CD4-positive, alpha-beta T cell treated with Interferon gamma for 1 hour (primary cell): ENCODE data around the gene AADACL4.
"Not testable (repeated sequence)": the region's sequence is repeated elsewhere in the genome, so short reads cannot be mapped to it uniquely, and the experiment has no call there.

ENCODE experiments used
- DNase-seq: peaks from one replicate; pipeline ENCODE4 v3.0.0-alpha.2; 2020

The AADACL4 gene

GRCh38 chr1:12630946-12631530, 12.8 kb upstream of the AADACL4 start:
- no peak for DNase-seq

- DNase-seq, result no peak
These were observed 12.3 kb upstream of the AADACL4 start for GRCh38 chr1:12631571-12631970.

GRCh38 chr1:12634156-12634555, 9.7 kb upstream of the AADACL4 start:
- no peak for DNase-seq

- no peak for DNase-seq
These were observed 9.1 kb upstream of the AADACL4 start for GRCh38 chr1:12634696-12635202.

- DNase-seq, result no peak
These were observed 7.6 kb upstream of the AADACL4 start for GRCh38 chr1:12636098-12636950.

GRCh38 chr1:12637693-12638092, 6.2 kb upstream of the AADACL4 start:
- DNase-seq, result no peak

- no peak for DNase-seq
These were observed 3.5 kb upstream of the AADACL4 start for GRCh38 chr1:12640237-12640957.

- DNase-seq, result no peak
These were observed 3.0 kb upstream of the AADACL4 start for GRCh38 chr1:12640958-12641272.

- no peak for DNase-seq
These were observed 806 bp upstream of the AADACL4 start for GRCh38 chr1:12643079-12643478.

GRCh38 chr1:12644237-12644636, 352 bp downstream of the AADACL4 start:
- DNase-seq, result no peak

- DNase-seq, result no peak
These were observed 944 bp downstream of the AADACL4 start for GRCh38 chr1:12644829-12645228.

- DNase-seq, result not testable (repeated sequence)
These were observed 1.5 kb downstream of the AADACL4 start for GRCh38 chr1:12645401-12645800.

- DNase-seq, result no peak
These were observed 4.9 kb downstream of the AADACL4 start for GRCh38 chr1:12648741-12649140.

GRCh38 chr1:12649971-12650421, 6.1 kb downstream of the AADACL4 start:
- no peak for DNase-seq

GRCh38 chr1:12654004-12654567, 10.2 kb downstream of the AADACL4 start:
- DNase-seq, result no peak

- no peak for DNase-seq
These were observed 10.8 kb downstream of the AADACL4 start for GRCh38 chr1:12654657-12655056.

- DNase-seq, result no peak
These were observed 12.7 kb downstream of the AADACL4 start for GRCh38 chr1:12656575-12656974.

GRCh38 chr1:12657060-12657884, 13.4 kb downstream of the AADACL4 start:
- DNase-seq, result no peak

- not testable (repeated sequence) for DNase-seq
These were observed 14.1 kb downstream of the AADACL4 start for GRCh38 chr1:12657885-12658512.

GRCh38 chr1:12658531-12659453, 14.9 kb downstream of the AADACL4 start:
- DNase-seq, result peak; percentile 54
